Measurements from ENCODE around the gene SDR42E1. TPM values are rescaled to one million over a fixed set of nuclear protein-coding genes. Genes with fewer than 3 reads are reported as not detected.

The SDR42E1 gene
- total RNA-seq, 2 experiments from 2014 or later, result under 0.01 to 0.65 TPM

DNA sequence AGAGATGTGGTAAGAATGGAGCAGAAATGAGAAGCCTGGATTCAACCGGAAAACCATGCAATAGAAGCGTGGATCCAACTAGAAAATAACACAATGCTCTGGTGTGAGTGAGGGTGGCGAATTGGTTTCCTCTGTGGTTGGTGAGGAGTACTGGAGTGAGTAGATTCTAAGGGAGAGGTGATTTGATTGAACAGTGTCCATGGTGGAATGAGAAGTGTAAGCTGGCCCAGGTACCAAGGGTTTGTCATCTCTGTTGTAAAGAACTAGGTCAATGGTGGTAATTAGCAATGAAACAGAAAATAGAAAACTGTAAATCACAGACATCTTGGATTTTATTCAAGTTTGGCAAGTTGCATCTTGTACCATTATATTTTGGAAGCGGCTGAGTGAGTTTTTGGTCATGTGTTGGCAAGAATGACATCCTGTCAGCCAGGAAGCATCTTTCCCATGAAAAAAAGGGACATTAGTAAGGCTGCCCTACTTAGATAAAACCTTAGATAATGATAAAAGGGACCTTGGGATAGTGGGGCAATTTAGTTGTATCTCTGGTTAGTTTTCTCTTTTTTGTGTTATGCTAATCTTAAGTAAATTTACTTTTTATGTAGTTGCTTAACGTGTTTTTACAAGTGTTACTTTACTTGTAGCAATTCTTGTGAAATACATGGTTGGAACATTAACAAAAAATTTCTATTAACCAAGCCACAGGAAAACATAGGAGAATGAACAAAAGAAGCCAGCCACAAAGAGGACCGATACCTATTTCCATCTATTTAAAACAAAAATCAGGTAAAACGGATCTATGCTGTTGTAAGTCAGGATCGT, 44.7 kb upstream of the SDR42E1 start:
- ChIA-PET CTCF (ENCODE audit: unreplicated experiment) (no interaction called here), POLR2A (no interaction called here)
- H4K20me1 ChIP-seq (ENCODE audit: insufficient read depth, low read length), result no peaks in the 10 kb centered on the region
- no peaks in the 10 kb centered on the region for H3K79me2 ChIP-seq (ENCODE audit: insufficient read depth, low read depth, low read length)
- H3K27ac ChIP-seq (ENCODE audit: low read depth, low read length, poor library complexity, severe bottlenecking), result no peak overlapping the region
- no peak for DNase-seq (ENCODE audit: low spot score)
- no peaks in the 10 kb centered on the region for H3K9me3 ChIP-seq (ENCODE audit: low read length)
- no peak overlapping the region for H3K4me3 ChIP-seq (ENCODE audit: low read depth, low read length, poor library complexity, severe bottlenecking)
- intact Hi-C loops (cut with micrococcal nuclease; ENCODE audit: unreplicated experiment), result no loop called here
- no peaks in the 10 kb centered on the region for H3K4me1 ChIP-seq (ENCODE audit: insufficient read depth, low read length, poor library complexity, severe bottlenecking)
- H3K4me2 ChIP-seq (ENCODE audit: low read length), result no peak overlapping the region
- TF ChIP-seq EZH2phosphoT487 (IDR thresholded peaks at IDR 0.05; ENCODE audit: borderline replicate concordance, low read depth, low read length), result no peak
- TF ChIP-seq, protein P1, sequence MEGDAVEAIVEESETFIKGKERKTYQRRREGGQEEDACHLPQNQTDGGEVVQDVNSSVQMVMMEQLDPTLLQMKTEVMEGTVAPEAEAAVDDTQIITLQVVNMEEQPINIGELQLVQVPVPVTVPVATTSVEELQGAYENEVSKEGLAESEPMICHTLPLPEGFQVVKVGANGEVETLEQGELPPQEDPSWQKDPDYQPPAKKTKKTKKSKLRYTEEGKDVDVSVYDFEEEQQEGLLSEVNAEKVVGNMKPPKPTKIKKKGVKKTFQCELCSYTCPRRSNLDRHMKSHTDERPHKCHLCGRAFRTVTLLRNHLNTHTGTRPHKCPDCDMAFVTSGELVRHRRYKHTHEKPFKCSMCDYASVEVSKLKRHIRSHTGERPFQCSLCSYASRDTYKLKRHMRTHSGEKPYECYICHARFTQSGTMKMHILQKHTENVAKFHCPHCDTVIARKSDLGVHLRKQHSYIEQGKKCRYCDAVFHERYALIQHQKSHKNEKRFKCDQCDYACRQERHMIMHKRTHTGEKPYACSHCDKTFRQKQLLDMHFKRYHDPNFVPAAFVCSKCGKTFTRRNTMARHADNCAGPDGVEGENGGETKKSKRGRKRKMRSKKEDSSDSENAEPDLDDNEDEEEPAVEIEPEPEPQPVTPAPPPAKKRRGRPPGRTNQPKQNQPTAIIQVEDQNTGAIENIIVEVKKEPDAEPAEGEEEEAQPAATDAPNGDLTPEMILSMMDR (conservative IDR thresholded peaks at IDR 0.05; ENCODE audit: low read length), result no peak
- H3K36me3 ChIP-seq (ENCODE audit: insufficient read depth, low read length), result no peaks in the 10 kb centered on the region
- no peaks in the 10 kb centered on the region for H3K9me2 ChIP-seq (ENCODE audit: insufficient read depth, low read length)
- H2AFZ ChIP-seq (ENCODE audit: low read length), result no peak overlapping the region
- BruUV-seq (replicated peaks), result no TSS peak

DNA sequence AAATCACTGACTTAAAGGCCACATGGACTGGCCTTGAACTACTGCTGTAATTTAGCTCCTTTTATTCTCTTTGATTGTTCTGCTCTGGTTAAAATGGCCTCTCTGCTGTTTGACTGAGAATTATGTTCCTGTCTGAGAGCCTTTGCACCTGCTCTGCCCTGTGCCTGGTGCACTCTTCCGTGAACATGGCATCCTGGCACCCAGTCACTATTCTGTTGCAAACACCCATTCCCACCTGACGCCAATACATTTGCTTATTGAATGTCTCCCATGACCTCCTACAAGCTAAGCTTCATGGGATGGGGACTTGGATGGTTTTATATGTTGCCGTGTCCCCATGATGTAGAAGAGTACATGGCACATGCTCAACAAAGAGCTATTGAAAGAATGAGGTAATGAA, 43.8 kb upstream of the SDR42E1 start:
- no peak overlapping the region for H3K4me2 ChIP-seq (ENCODE audit: low read length)
- H3K36me3 ChIP-seq (ENCODE audit: insufficient read depth, low read length), result no peaks in the 10 kb centered on the region
- no peak overlapping the region for H3K27ac ChIP-seq (ENCODE audit: low read depth, low read length, poor library complexity, severe bottlenecking)
- H2AFZ ChIP-seq (ENCODE audit: low read length), result no peak overlapping the region
- no TSS peak for BruUV-seq (replicated peaks)
- no peaks in the 10 kb centered on the region for H3K9me3 ChIP-seq (ENCODE audit: low read length)
- no peaks in the 10 kb centered on the region for H3K4me1 ChIP-seq (ENCODE audit: insufficient read depth, low read length, poor library complexity, severe bottlenecking)
- no peak overlapping the region for H3K4me3 ChIP-seq (ENCODE audit: low read depth, low read length, poor library complexity, severe bottlenecking)
- no peaks in the 10 kb centered on the region for H3K9me2 ChIP-seq (ENCODE audit: insufficient read depth, low read length)
- ChIA-PET CTCF (ENCODE audit: unreplicated experiment) (no interaction called here), POLR2A (no interaction called here)
- DNase-seq (ENCODE audit: low spot score), result no peak
- H4K20me1 ChIP-seq (ENCODE audit: insufficient read depth, low read length), result no peaks in the 10 kb centered on the region
- TF ChIP-seq, protein P1 (conservative IDR thresholded peaks at IDR 0.05; ENCODE audit: low read length), result no peak
- TF ChIP-seq EZH2phosphoT487 (IDR thresholded peaks at IDR 0.05; ENCODE audit: borderline replicate concordance, low read depth, low read length), result no peak
- intact Hi-C loops (cut with micrococcal nuclease; ENCODE audit: unreplicated experiment), result no loop called here
- no peaks in the 10 kb centered on the region for H3K79me2 ChIP-seq (ENCODE audit: insufficient read depth, low read depth, low read length)

DNA sequence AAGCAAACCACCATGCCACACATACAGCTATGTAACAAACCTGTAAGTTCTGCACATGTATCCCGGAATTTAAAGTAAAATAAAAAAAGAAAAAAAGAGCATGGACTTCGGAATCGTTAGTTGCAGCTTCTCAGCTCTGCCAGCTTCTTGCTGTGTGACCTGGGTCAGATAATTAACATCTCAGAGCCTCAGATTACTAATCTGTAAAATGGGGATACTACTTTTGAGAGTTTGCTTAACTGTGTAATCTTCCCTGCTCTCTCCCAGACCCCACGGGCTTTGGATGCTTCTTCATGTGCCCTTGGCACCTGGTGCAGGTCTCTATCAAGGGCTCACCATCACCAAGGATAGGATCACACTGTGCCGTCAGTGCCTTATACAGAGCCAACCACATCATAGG, 40.4 kb upstream of the SDR42E1 start:
- no peak for TF ChIP-seq EZH2phosphoT487 (IDR thresholded peaks at IDR 0.05; ENCODE audit: borderline replicate concordance, low read depth, low read length)
- TF ChIP-seq, protein P1 (conservative IDR thresholded peaks at IDR 0.05; ENCODE audit: low read length), result no peak
- no peaks in the 10 kb centered on the region for H3K9me3 ChIP-seq (ENCODE audit: low read length)
- no peaks in the 10 kb centered on the region for H4K20me1 ChIP-seq (ENCODE audit: insufficient read depth, low read length)
- no peak overlapping the region for H2AFZ ChIP-seq (ENCODE audit: low read length)
- no peak overlapping the region for H3K4me3 ChIP-seq (ENCODE audit: low read depth, low read length, poor library complexity, severe bottlenecking)
- no peaks in the 10 kb centered on the region for H3K9me2 ChIP-seq (ENCODE audit: insufficient read depth, low read length)
- no peak overlapping the region for H3K27ac ChIP-seq (ENCODE audit: low read depth, low read length, poor library complexity, severe bottlenecking)
- POLR2A ChIA-PET, result interaction anchor here (0.6 kb wide), 1 partner anchor 426 kb away, joined by 3 read pairs; no protein-coding TSS in a partner anchor
- CTCF ChIA-PET (ENCODE audit: unreplicated experiment), result no interaction called here
- intact Hi-C loops (cut with micrococcal nuclease; ENCODE audit: unreplicated experiment), result no loop called here
- no peaks in the 10 kb centered on the region for H3K79me2 ChIP-seq (ENCODE audit: insufficient read depth, low read depth, low read length)
- no peak for DNase-seq (ENCODE audit: low spot score)
- H3K4me1 ChIP-seq (ENCODE audit: insufficient read depth, low read length, poor library complexity, severe bottlenecking), result no peaks in the 10 kb centered on the region
- H3K36me3 ChIP-seq (ENCODE audit: insufficient read depth, low read length), result no peaks in the 10 kb centered on the region
- no TSS peak for BruUV-seq (replicated peaks)
- H3K4me2 ChIP-seq (ENCODE audit: low read length), result no peak overlapping the region

Data from OCI-LY7 (cell line).